ENCODE results near the gene PACRG. TPM values are rescaled to one million over a fixed set of nuclear protein-coding genes. Genes with fewer than 3 reads are reported as not detected.

PACRG gene
- total and polyA plus RNA-seq, 5 donors from 2014 or later = 0.44 to 1.2 (median 0.87) TPM; not detected in 2

DNA sequence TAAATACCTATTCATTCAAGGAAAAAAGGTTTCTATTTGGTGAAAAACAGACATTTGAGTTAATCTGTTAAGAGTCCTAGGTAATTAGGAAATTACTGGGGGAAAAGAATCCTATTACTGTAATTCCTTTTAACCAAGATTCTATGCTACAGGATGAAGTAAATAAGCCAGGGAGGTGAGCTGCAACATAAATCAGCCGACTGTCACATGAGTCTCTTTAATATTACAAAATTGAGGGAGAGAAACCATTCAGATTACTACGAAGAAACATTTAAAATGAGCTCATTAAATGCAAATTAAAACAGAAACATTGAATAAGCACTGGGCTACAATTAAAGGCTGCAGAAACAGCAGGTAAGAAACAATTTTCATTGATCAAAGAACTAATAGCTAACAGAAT, 5.5 kb upstream of the PACRG start:
- no peaks in the 10 kb centered on the region for H3K36me3 ChIP-seq (ENCODE audit: control insufficient read depth, insufficient read depth, low read length)
- H3K27me3 ChIP-seq (ENCODE audit: control insufficient read depth, insufficient read depth, low read length) = no peaks in the 10 kb centered on the region
- DNase-seq = no peak
- H3K27ac Mint-ChIP-seq = no peak overlapping the region
- no peak overlapping the region for H3K4me3 ChIP-seq (ENCODE audit: low read depth, low read length)
- no peaks in the 10 kb centered on the region for H3K9me3 ChIP-seq (ENCODE audit: control insufficient read depth in 2 of 2, low read length in 2 of 2)
- H3K4me3 Mint-ChIP-seq = no peak overlapping the region
- H3K36me3 Mint-ChIP-seq = no peaks in the 10 kb centered on the region
- H3K4me1 Mint-ChIP-seq = peaks cover 4 to 9% (median 6%) of the 10 kb centered on the region in 4 donors
- H3K27me3 Mint-ChIP-seq = no peaks in the 10 kb centered on the region
- no peak for ATAC-seq (ENCODE audit: low read depth in 2 of 2)
- peaks cover 0 to 3% (median 0%) of the 10 kb centered on the region in 7 donors for H3K9me3 Mint-ChIP-seq
- peaks cover 7% of the 10 kb centered on the region for H3K4me1 ChIP-seq (ENCODE audit: control insufficient read depth, insufficient read depth, low read length, poor library complexity, severe bottlenecking)
- H3K27ac ChIP-seq (ENCODE audit: insufficient read depth, low read length, poor library complexity, severe bottlenecking) = no peak overlapping the region

GRCh38 chr6:162722633-162723032, 5.1 kb upstream of the PACRG start:
- Mint-ChIP-seq H3K27me3 (no peaks in the 10 kb centered on the region), H3K36me3 (no peaks in the 10 kb centered on the region), H3K4me3 (no peak overlapping the region), H3K4me1 (peaks cover 4 to 9% (median 6%) of the 10 kb centered on the region in 4 donors), H3K9me3 (peaks cover 0 to 3% (median 0%) of the 10 kb centered on the region in 7 donors), H3K27ac (no peak overlapping the region)
- no peak for ATAC-seq (ENCODE audit: low read depth in 2 of 2)
- Histone ChIP-seq H3K4me3 (ENCODE audit: low read depth, low read length) (no peak overlapping the region), H3K9me3 (ENCODE audit: control insufficient read depth in 2 of 2, low read length in 2 of 2) (no peaks in the 10 kb centered on the region), H3K4me1 (ENCODE audit: control insufficient read depth, insufficient read depth, low read length, poor library complexity, severe bottlenecking) (peaks cover 7% of the 10 kb centered on the region), H3K27me3 (ENCODE audit: control insufficient read depth, insufficient read depth, low read length) (no peaks in the 10 kb centered on the region), H3K36me3 (ENCODE audit: control insufficient read depth, insufficient read depth, low read length) (no peaks in the 10 kb centered on the region), H3K27ac (ENCODE audit: insufficient read depth, low read length, poor library complexity, severe bottlenecking) (no peak overlapping the region)
- DNase-seq = no peak

DNA sequence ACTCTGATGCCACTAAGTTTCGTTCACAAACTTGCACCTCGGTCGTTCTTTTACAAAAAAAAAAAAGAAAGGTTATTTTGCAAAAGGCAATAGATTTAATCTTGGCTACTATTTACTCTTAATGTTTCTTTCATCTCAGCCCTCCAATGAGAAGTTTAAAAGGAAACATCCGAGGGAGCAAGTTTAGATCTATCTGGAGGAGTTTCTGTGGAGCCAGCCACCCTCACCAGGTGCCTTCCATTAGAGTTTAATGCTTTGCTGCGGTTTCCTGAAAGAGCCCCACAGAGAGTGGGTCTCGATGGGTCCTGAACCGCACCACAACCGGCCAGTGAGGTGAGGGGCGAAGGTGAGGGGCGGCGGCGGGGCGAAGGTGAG, 840 bp upstream of the PACRG start:
- peaks cover 7% of the 10 kb centered on the region for H3K4me1 ChIP-seq (ENCODE audit: control insufficient read depth, insufficient read depth, low read length, poor library complexity, severe bottlenecking)
- Mint-ChIP-seq H3K4me3 (peak overlapping the region; percentile 88 to 96 (median 92)), H3K27me3 (peaks cover 8% of the 10 kb centered on the region), H3K27ac (peak overlapping the region; percentile 48 to 96 (median 87)), H3K9me3 (peaks cover 0 to 4% (median 0%) of the 10 kb centered on the region in 7 donors), H3K36me3 (no peaks in the 10 kb centered on the region), H3K4me1 (peaks cover 4 to 14% (median 6%) of the 10 kb centered on the region in 4 donors)
- DNase-seq (peak in 2 of 3 donors; percentile 17 to 26), ATAC-seq (ENCODE audit: low read depth in 2 of 2) (peak; percentile 1 to 3)
- H3K9me3 ChIP-seq (ENCODE audit: control insufficient read depth in 2 of 2, low read length in 2 of 2) = no peaks in the 10 kb centered on the region
- no peaks in the 10 kb centered on the region for H3K27me3 ChIP-seq (ENCODE audit: control insufficient read depth, insufficient read depth, low read length)
- peak overlapping the region; percentile 65 for H3K27ac ChIP-seq (ENCODE audit: insufficient read depth, low read length, poor library complexity, severe bottlenecking)
- no peaks in the 10 kb centered on the region for H3K36me3 ChIP-seq (ENCODE audit: control insufficient read depth, insufficient read depth, low read length)
- H3K4me3 ChIP-seq (ENCODE audit: low read depth, low read length) = peak overlapping the region; percentile 70

GRCh38 chr6:162728197-162728596, 423 bp downstream of the PACRG start:
- Mint-ChIP-seq H3K27ac (peak overlapping the region; percentile 56 to 95 (median 93)), H3K4me3 (peak overlapping the region; percentile 86 to 96 (median 92)), H3K27me3 (peaks cover 13% of the 10 kb centered on the region), H3K4me1 (peaks cover 4 to 18% (median 6%) of the 10 kb centered on the region in 4 donors), H3K36me3 (no peaks in the 10 kb centered on the region), H3K9me3 (peaks cover 0 to 4% (median 0%) of the 10 kb centered on the region in 7 donors)
- ATAC-seq (ENCODE audit: low read depth in 2 of 2) (no peak), DNase-seq (no peak)
- H3K27ac ChIP-seq (ENCODE audit: insufficient read depth, low read length, poor library complexity, severe bottlenecking) = peak overlapping the region; percentile 65
- H3K36me3 ChIP-seq (ENCODE audit: control insufficient read depth, insufficient read depth, low read length) = no peaks in the 10 kb centered on the region
- H3K4me1 ChIP-seq (ENCODE audit: control insufficient read depth, insufficient read depth, low read length, poor library complexity, severe bottlenecking) = peaks cover 7% of the 10 kb centered on the region
- H3K27me3 ChIP-seq (ENCODE audit: control insufficient read depth, insufficient read depth, low read length) = no peaks in the 10 kb centered on the region
- H3K4me3 ChIP-seq (ENCODE audit: low read depth, low read length) = no peak overlapping the region
- no peaks in the 10 kb centered on the region for H3K9me3 ChIP-seq (ENCODE audit: control insufficient read depth in 2 of 2, low read length in 2 of 2)

DNA sequence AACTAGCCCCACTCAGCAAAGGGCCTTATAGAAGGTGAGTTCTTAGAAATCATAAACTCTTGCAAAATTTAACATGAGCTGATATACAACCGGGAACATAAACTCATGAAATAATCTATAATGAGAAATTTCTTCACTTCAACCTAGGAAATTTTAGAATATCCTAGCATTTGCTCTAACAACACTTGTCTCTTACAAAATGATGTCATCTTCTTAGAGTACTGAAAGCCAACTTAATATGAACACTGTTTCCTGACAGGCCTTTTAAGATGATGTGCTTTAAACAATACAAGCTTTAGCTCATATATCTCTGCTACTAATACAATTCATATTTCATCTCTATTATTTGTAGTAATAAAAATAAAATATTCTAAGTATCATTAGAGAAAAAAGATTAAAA, 932 bp downstream of the PACRG start:
- peak overlapping the region; percentile 65 for H3K27ac ChIP-seq (ENCODE audit: insufficient read depth, low read length, poor library complexity, severe bottlenecking)
- ATAC-seq (ENCODE audit: low read depth in 2 of 2) = no peak
- peak overlapping the region; percentile 86 to 96 (median 92) for H3K4me3 Mint-ChIP-seq
- H3K36me3 ChIP-seq (ENCODE audit: control insufficient read depth, insufficient read depth, low read length) = no peaks in the 10 kb centered on the region
- H3K4me3 ChIP-seq (ENCODE audit: low read depth, low read length) = no peak overlapping the region
- DNase-seq = no peak
- H3K27me3 Mint-ChIP-seq = peaks cover 13% of the 10 kb centered on the region
- H3K4me1 Mint-ChIP-seq = peaks cover 4 to 23% (median 10%) of the 10 kb centered on the region in 4 donors
- H3K27ac Mint-ChIP-seq = peak overlapping the region in 2 of 3 donors; percentile 93 to 95
- H3K9me3 ChIP-seq (ENCODE audit: control insufficient read depth in 2 of 2, low read length in 2 of 2) = no peaks in the 10 kb centered on the region
- peaks cover 7% of the 10 kb centered on the region for H3K4me1 ChIP-seq (ENCODE audit: control insufficient read depth, insufficient read depth, low read length, poor library complexity, severe bottlenecking)
- H3K27me3 ChIP-seq (ENCODE audit: control insufficient read depth, insufficient read depth, low read length) = no peaks in the 10 kb centered on the region
- H3K9me3 Mint-ChIP-seq = peaks cover 0 to 4% (median 0%) of the 10 kb centered on the region in 7 donors
- no peaks in the 10 kb centered on the region for H3K36me3 Mint-ChIP-seq

GRCh38 chr6:162730502-162730901, 2.7 kb downstream of the PACRG start:
- Mint-ChIP-seq H3K9me3 (peaks cover 0 to 4% (median 0%) of the 10 kb centered on the region in 7 donors), H3K27ac (no peak overlapping the region), H3K4me3 (no peak overlapping the region), H3K4me1 (peaks cover 4 to 25% (median 12%) of the 10 kb centered on the region in 4 donors), H3K27me3 (peaks cover 13% of the 10 kb centered on the region), H3K36me3 (no peaks in the 10 kb centered on the region)
- no peak for ATAC-seq (ENCODE audit: low read depth in 2 of 2)
- H3K27me3 ChIP-seq (ENCODE audit: control insufficient read depth, insufficient read depth, low read length) = no peaks in the 10 kb centered on the region
- no peaks in the 10 kb centered on the region for H3K9me3 ChIP-seq (ENCODE audit: control insufficient read depth in 2 of 2, low read length in 2 of 2)
- peaks cover 7% of the 10 kb centered on the region for H3K4me1 ChIP-seq (ENCODE audit: control insufficient read depth, insufficient read depth, low read length, poor library complexity, severe bottlenecking)
- H3K27ac ChIP-seq (ENCODE audit: insufficient read depth, low read length, poor library complexity, severe bottlenecking) = no peak overlapping the region
- no peak for DNase-seq
- H3K36me3 ChIP-seq (ENCODE audit: control insufficient read depth, insufficient read depth, low read length) = no peaks in the 10 kb centered on the region
- H3K4me3 ChIP-seq (ENCODE audit: low read depth, low read length) = no peak overlapping the region

DNA sequence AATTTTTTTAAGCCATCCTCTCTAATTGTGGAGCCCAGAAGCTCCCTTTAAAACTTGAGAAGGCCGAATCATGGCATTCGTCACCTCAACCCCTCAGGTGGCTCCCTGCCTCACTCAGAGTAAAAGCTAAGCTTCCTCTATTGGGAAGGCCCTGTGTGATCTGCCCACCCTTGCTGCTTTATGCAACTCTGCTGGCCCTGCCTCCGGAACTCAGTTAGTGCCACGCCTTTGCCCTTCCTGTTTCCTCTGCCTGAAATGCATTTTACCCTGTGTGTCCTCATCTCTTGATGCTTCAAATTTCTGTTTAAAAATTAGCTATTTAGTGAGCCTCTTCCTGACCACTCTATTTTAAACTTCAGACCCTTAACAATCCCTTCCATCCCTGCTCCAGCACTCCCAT, 5.7 kb downstream of the PACRG start:
- no peaks in the 10 kb centered on the region for H3K36me3 ChIP-seq (ENCODE audit: control insufficient read depth, insufficient read depth, low read length)
- Mint-ChIP-seq H3K27me3 (peaks cover 6% of the 10 kb centered on the region), H3K27ac (peak overlapping the region in 2 of 3 donors; percentile 0 to 59), H3K9me3 (peaks cover 0 to 4% (median 0%) of the 10 kb centered on the region in 7 donors), H3K36me3 (no peaks in the 10 kb centered on the region), H3K4me3 (peak overlapping the region in 2 of 4 donors; percentile 12 to 87), H3K4me1 (peaks cover 0 to 10% (median 5%) of the 10 kb centered on the region in 4 donors)
- H3K9me3 ChIP-seq (ENCODE audit: control insufficient read depth in 2 of 2, low read length in 2 of 2) = no peaks in the 10 kb centered on the region
- peak in 1 of 3 donors; percentile 61 for DNase-seq
- peak; percentile 39 to 64 for ATAC-seq (ENCODE audit: low read depth in 2 of 2)
- no peaks in the 10 kb centered on the region for H3K4me1 ChIP-seq (ENCODE audit: control insufficient read depth, insufficient read depth, low read length, poor library complexity, severe bottlenecking)
- H3K27ac ChIP-seq (ENCODE audit: insufficient read depth, low read length, poor library complexity, severe bottlenecking) = no peak overlapping the region
- no peaks in the 10 kb centered on the region for H3K27me3 ChIP-seq (ENCODE audit: control insufficient read depth, insufficient read depth, low read length)
- no peak overlapping the region for H3K4me3 ChIP-seq (ENCODE audit: low read depth, low read length)

DNA sequence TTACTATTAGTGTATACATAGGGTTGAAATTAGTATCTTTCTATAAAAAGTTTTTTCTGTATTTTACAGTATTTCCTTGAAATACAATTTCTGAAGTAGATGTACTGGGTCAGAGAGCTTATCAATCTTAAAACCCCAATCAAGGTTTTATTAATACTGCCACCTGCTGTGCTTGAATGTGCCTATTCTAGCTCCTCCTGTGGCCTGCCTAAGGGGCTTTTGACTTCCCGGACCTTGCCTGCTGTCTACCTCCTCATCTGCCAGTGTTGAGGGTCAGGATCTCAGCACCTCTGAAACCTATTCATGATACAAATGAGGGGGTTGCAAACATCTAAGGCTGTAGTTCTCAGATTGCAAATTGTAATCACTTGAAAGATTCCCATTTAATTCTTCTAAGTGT, 9.2 kb downstream of the PACRG start:
- Histone ChIP-seq H3K27me3 (ENCODE audit: control insufficient read depth, insufficient read depth, low read length) (no peaks in the 10 kb centered on the region), H3K36me3 (ENCODE audit: control insufficient read depth, insufficient read depth, low read length) (no peaks in the 10 kb centered on the region), H3K27ac (ENCODE audit: insufficient read depth, low read length, poor library complexity, severe bottlenecking) (no peak overlapping the region), H3K9me3 (ENCODE audit: control insufficient read depth in 2 of 2, low read length in 2 of 2) (no peaks in the 10 kb centered on the region), H3K4me1 (ENCODE audit: control insufficient read depth, insufficient read depth, low read length, poor library complexity, severe bottlenecking) (no peaks in the 10 kb centered on the region), H3K4me3 (ENCODE audit: low read depth, low read length) (no peak overlapping the region)
- Mint-ChIP-seq H3K36me3 (no peaks in the 10 kb centered on the region), H3K9me3 (peaks cover 0 to 2% (median 0%) of the 10 kb centered on the region in 7 donors), H3K4me1 (peaks cover 0 to 10% (median 5%) of the 10 kb centered on the region in 4 donors), H3K4me3 (no peak overlapping the region), H3K27me3 (peaks cover 5% of the 10 kb centered on the region), H3K27ac (no peak overlapping the region)
- ATAC-seq (ENCODE audit: low read depth in 2 of 2) = no peak
- peak in 1 of 3 donors; percentile 7 for DNase-seq
